HG03342 (cell line): ENCODE results near the gene AHCY.

Experiments used
- ATAC-seq: cut with Tn5 transposase; IDR thresholded peaks from one replicate; pipeline ENCODE4 v1.9.1; 2021; ENCODE audit warnings: mild to moderate bottlenecking, moderate library complexity; ENCODE audit not compliant: unreplicated experiment

The AHCY gene

GRCh38 chr20:34324541-34324940 lies 21.4 kb upstream of the AHCY start:
- no peak for ATAC-seq

GRCh38 chr20:34322267-34323105 lies 19.3 kb upstream of the AHCY start:
- ATAC-seq = no peak

GRCh38 chr20:34320861-34321260 lies 17.7 kb upstream of the AHCY start:
- no peak for ATAC-seq

- no peak for ATAC-seq
These were observed 15.7 kb upstream of the AHCY start for GRCh38 chr20:34318609-34319443.

- no peak for ATAC-seq
These were observed 13.2 kb upstream of the AHCY start for GRCh38 chr20:34316196-34316814.

GRCh38 chr20:34315236-34315635 lies 12.1 kb upstream of the AHCY start:
- no peak for ATAC-seq

GRCh38 chr20:34312544-34313217 lies 9.5 kb upstream of the AHCY start:
- peak; percentile 87 for ATAC-seq

- no peak for ATAC-seq
These were observed 8.9 kb upstream of the AHCY start for GRCh38 chr20:34312024-34312460.

GRCh38 chr20:34311118-34312023 lies 8.2 kb upstream of the AHCY start:
- no peak for ATAC-seq

- no peak for ATAC-seq
These were observed 7.4 kb upstream of the AHCY start for GRCh38 chr20:34310481-34311117.

GRCh38 chr20:34309691-34310090 lies 6.5 kb upstream of the AHCY start:
- ATAC-seq = no peak

GRCh38 chr20:34305333-34306230 lies 2.4 kb upstream of the AHCY start:
- no peak for ATAC-seq

- ATAC-seq = no peak
These were observed 838 bp downstream of the AHCY start for GRCh38 chr20:34302312-34302722.

GRCh38 chr20:34301587-34302311 lies 1.4 kb downstream of the AHCY start:
- no peak for ATAC-seq

GRCh38 chr20:34300809-34301586 lies 2.2 kb downstream of the AHCY start:
- ATAC-seq = no peak

GRCh38 chr20:34300256-34300806 lies 2.8 kb downstream of the AHCY start:
- ATAC-seq = no peak
